GM12892 (cell line): ENCODE results near the gene EXTL1.

Experiments used
- POLR2A ChIP-seq: IDR thresholded peaks from 2 replicates; pipeline ENCODE4 v1.6.1; 2011; ENCODE audit warnings: low read depth, low read length, control low read depth
- POLR2AphosphoS5 ChIP-seq: IDR thresholded peaks from 2 replicates; pipeline ENCODE4 v1.6.1; 2011; ENCODE audit warnings: low read depth, low read length, control low read depth

DNA sequence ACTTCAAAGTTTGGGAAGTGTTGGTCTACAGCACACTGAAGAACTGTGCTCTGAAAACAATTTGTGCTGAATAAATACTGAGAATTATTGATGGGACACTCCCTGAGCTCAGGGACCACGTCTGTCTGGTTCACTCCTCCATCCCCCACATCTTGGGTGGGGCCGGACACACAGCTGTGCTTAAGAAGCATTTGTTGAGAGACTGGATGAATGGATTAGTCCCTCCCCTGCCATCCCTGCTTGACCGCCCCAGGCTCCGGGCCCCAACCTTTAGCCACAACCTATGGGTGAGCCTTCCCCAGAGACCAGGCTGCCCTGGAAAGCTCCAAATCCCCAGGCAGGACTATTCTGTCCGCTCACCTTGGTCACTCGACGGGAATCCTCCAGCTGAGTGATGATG is 38.3 kb downstream of the EXTL1 start:
- TF ChIP-seq POLR2AphosphoS5 (no peak), POLR2A (no peak)
